Activated T-cell treated with anti-CD3 and anti-CD28 coated beads, Interleukin-2, amount 50 U/mL, for 24 hours (primary cell): ENCODE data around the gene FANCC.

Source experiments
- DNase-seq: peaks from one replicate; pipeline ENCODE4 v3.0.0-alpha.2; 2020
- H3K27ac Mint-ChIP-seq: 2 replicates; pipeline ENCODE4 v1.8.0; 2020; ENCODE audit warnings: mild to moderate bottlenecking, mixed read lengths
- H3K27me3 Mint-ChIP-seq: 2 replicates; pipeline ENCODE4 v1.8.0; 2020; ENCODE audit warnings: mixed read lengths
- H3K36me3 Mint-ChIP-seq: 2 replicates; pipeline ENCODE4 v1.8.0; 2020; ENCODE audit warnings: low read depth, mixed read lengths
- H3K4me1 Mint-ChIP-seq: 2 replicates; pipeline ENCODE4 v1.8.0; 2020; ENCODE audit warnings: low read depth, mixed read lengths
- H3K4me3 Mint-ChIP-seq: 2 replicates; pipeline ENCODE4 v1.8.0; 2020; ENCODE audit warnings: mild to moderate bottlenecking, moderate library complexity, mixed read lengths
- H3K9me3 Mint-ChIP-seq: 2 replicates; pipeline ENCODE4 v1.8.0; 2020; ENCODE audit warnings: mixed read lengths

Gene FANCC

GRCh38 chr9:95103281-95103771, 214.2 kb downstream of the FANCC start:
- Mint-ChIP-seq H3K36me3 (peaks cover 41% of the 10 kb centered on the region), H3K4me1 (no peaks in the 10 kb centered on the region), H3K27me3 (no peaks in the 10 kb centered on the region), H3K4me3 (no peak overlapping the region), H3K9me3 (no peaks in the 10 kb centered on the region), H3K27ac (peak overlapping the region; percentile 55)
- no peak for DNase-seq

- H3K27me3 Mint-ChIP-seq: no peaks in the 10 kb centered on the region
- H3K27ac Mint-ChIP-seq: no peak overlapping the region
- H3K9me3 Mint-ChIP-seq: no peaks in the 10 kb centered on the region
- peaks cover 42% of the 10 kb centered on the region for H3K36me3 Mint-ChIP-seq
- no peak overlapping the region for H3K4me3 Mint-ChIP-seq
- no peak for DNase-seq
- H3K4me1 Mint-ChIP-seq: no peaks in the 10 kb centered on the region
These were observed 214.9 kb downstream of the FANCC start for GRCh38 chr9:95102572-95102971.

GRCh38 chr9:95102001-95102433, 215.5 kb downstream of the FANCC start:
- no peak overlapping the region for H3K4me3 Mint-ChIP-seq
- no peak overlapping the region for H3K27ac Mint-ChIP-seq
- H3K27me3 Mint-ChIP-seq: no peaks in the 10 kb centered on the region
- no peaks in the 10 kb centered on the region for H3K9me3 Mint-ChIP-seq
- DNase-seq: no peak
- H3K4me1 Mint-ChIP-seq: no peaks in the 10 kb centered on the region
- peaks cover 38% of the 10 kb centered on the region for H3K36me3 Mint-ChIP-seq

GRCh38 chr9:95101326-95101725, 216.2 kb downstream of the FANCC start:
- no peak for DNase-seq
- no peaks in the 10 kb centered on the region for H3K4me1 Mint-ChIP-seq
- H3K9me3 Mint-ChIP-seq: no peaks in the 10 kb centered on the region
- H3K27ac Mint-ChIP-seq: no peak overlapping the region
- H3K4me3 Mint-ChIP-seq: no peak overlapping the region
- no peaks in the 10 kb centered on the region for H3K27me3 Mint-ChIP-seq
- peaks cover 31% of the 10 kb centered on the region for H3K36me3 Mint-ChIP-seq

- no peaks in the 10 kb centered on the region for H3K9me3 Mint-ChIP-seq
- peaks cover 25% of the 10 kb centered on the region for H3K36me3 Mint-ChIP-seq
- no peak for DNase-seq
- H3K4me3 Mint-ChIP-seq: no peak overlapping the region
- H3K27me3 Mint-ChIP-seq: no peaks in the 10 kb centered on the region
- peak overlapping the region; percentile 50 for H3K27ac Mint-ChIP-seq
- no peaks in the 10 kb centered on the region for H3K4me1 Mint-ChIP-seq
These were observed 217.4 kb downstream of the FANCC start for GRCh38 chr9:95100071-95100627.

- H3K4me3 Mint-ChIP-seq: no peak overlapping the region
- no peak overlapping the region for H3K27ac Mint-ChIP-seq
- DNase-seq: no peak
- no peaks in the 10 kb centered on the region for H3K27me3 Mint-ChIP-seq
- H3K4me1 Mint-ChIP-seq: no peaks in the 10 kb centered on the region
- H3K9me3 Mint-ChIP-seq: no peaks in the 10 kb centered on the region
- H3K36me3 Mint-ChIP-seq: peaks cover 22% of the 10 kb centered on the region
These were observed 218.0 kb downstream of the FANCC start for GRCh38 chr9:95099321-95100070.

GRCh38 chr9:95098391-95098921, 219.1 kb downstream of the FANCC start:
- peaks cover 22% of the 10 kb centered on the region for H3K36me3 Mint-ChIP-seq
- DNase-seq: no peak
- no peaks in the 10 kb centered on the region for H3K9me3 Mint-ChIP-seq
- no peak overlapping the region for H3K27ac Mint-ChIP-seq
- H3K4me3 Mint-ChIP-seq: no peak overlapping the region
- no peaks in the 10 kb centered on the region for H3K4me1 Mint-ChIP-seq
- H3K27me3 Mint-ChIP-seq: no peaks in the 10 kb centered on the region

GRCh38 chr9:95097279-95097678, 220.2 kb downstream of the FANCC start:
- Mint-ChIP-seq H3K27me3 (no peaks in the 10 kb centered on the region), H3K9me3 (no peaks in the 10 kb centered on the region), H3K4me3 (no peak overlapping the region), H3K36me3 (peaks cover 18% of the 10 kb centered on the region), H3K4me1 (peaks cover 8% of the 10 kb centered on the region), H3K27ac (no peak overlapping the region)
- no peak for DNase-seq

- DNase-seq: no peak
- Mint-ChIP-seq H3K27ac (no peak overlapping the region), H3K36me3 (peaks cover 18% of the 10 kb centered on the region), H3K4me3 (no peak overlapping the region), H3K9me3 (no peaks in the 10 kb centered on the region), H3K27me3 (no peaks in the 10 kb centered on the region), H3K4me1 (peaks cover 9% of the 10 kb centered on the region)
These were observed 220.7 kb downstream of the FANCC start for GRCh38 chr9:95096807-95097206.

- Mint-ChIP-seq H3K4me3 (no peak overlapping the region), H3K36me3 (peaks cover 15% of the 10 kb centered on the region), H3K27me3 (no peaks in the 10 kb centered on the region), H3K27ac (no peak overlapping the region), H3K9me3 (no peaks in the 10 kb centered on the region), H3K4me1 (peaks cover 12% of the 10 kb centered on the region)
- DNase-seq: no peak
These were observed 221.1 kb downstream of the FANCC start for GRCh38 chr9:95096381-95096780.

- Mint-ChIP-seq H3K9me3 (no peaks in the 10 kb centered on the region), H3K27ac (no peak overlapping the region), H3K4me3 (no peak overlapping the region), H3K36me3 (peaks cover 11% of the 10 kb centered on the region), H3K4me1 (peaks cover 14% of the 10 kb centered on the region), H3K27me3 (no peaks in the 10 kb centered on the region)
- no peak for DNase-seq
These were observed 221.7 kb downstream of the FANCC start for GRCh38 chr9:95095641-95096355.

- Mint-ChIP-seq H3K27me3 (no peaks in the 10 kb centered on the region), H3K4me3 (no peak overlapping the region), H3K27ac (no peak overlapping the region), H3K36me3 (peaks cover 5% of the 10 kb centered on the region), H3K4me1 (peaks cover 14% of the 10 kb centered on the region), H3K9me3 (no peaks in the 10 kb centered on the region)
- DNase-seq: no peak
These were observed 223.5 kb downstream of the FANCC start for GRCh38 chr9:95094002-95094401.

- Mint-ChIP-seq H3K36me3 (peaks cover 5% of the 10 kb centered on the region), H3K4me1 (peaks cover 14% of the 10 kb centered on the region), H3K4me3 (no peak overlapping the region), H3K9me3 (no peaks in the 10 kb centered on the region), H3K27ac (no peak overlapping the region), H3K27me3 (no peaks in the 10 kb centered on the region)
- DNase-seq: no peak
These were observed 223.9 kb downstream of the FANCC start for GRCh38 chr9:95093586-95093985.

- Mint-ChIP-seq H3K27ac (no peak overlapping the region), H3K4me1 (peaks cover 14% of the 10 kb centered on the region), H3K27me3 (no peaks in the 10 kb centered on the region), H3K36me3 (peaks cover under 1% of the 10 kb centered on the region), H3K4me3 (no peak overlapping the region), H3K9me3 (no peaks in the 10 kb centered on the region)
- DNase-seq: no peak
These were observed 225.0 kb downstream of the FANCC start for GRCh38 chr9:95092262-95093072.
